ENCODE data around the gene GP2.
A peak's percentile ranks its signal among the peaks of the same experiment; 100 is the strongest.

DNA sequence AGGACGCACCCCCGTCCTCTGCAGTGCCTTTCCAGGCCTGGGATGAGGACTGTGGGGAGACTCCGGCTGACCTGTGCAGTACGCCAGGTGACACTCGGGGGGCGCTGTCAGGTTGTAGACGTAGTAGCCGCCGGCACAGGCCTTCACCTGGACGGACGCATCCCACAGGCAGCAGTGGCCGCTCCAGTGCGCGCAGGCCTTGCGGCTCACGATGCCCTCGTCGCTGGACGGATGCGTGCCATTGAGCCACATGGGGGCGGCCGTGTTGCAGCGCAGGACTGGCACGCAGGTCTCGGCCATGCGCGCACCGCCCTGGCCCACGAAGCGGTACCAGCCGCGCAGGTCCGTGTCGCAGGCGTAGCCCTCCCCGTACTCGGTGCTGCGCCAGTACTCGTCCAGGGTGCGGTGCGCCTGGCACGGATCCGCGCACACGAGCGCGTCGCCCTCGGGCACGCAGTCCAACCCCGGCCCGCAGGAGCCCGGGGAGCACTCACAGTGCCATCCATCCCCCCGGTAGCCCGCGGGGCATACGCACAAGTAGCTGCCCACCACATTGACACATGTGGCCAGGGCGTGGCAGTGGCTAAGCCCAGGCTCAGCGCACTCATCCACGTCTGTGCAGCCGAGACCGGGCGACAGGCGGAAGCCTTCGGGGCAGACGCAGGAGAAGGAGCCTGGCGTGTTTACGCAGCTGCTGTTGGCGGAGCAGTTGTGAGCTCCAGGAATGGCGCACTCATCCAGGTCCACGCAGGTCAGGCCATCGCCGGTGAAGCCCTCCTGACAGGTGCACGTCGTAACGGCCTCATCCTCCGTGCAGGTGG, 21.3 kb upstream of the GP2 start:
- TF ChIP-seq, protein P1, sequence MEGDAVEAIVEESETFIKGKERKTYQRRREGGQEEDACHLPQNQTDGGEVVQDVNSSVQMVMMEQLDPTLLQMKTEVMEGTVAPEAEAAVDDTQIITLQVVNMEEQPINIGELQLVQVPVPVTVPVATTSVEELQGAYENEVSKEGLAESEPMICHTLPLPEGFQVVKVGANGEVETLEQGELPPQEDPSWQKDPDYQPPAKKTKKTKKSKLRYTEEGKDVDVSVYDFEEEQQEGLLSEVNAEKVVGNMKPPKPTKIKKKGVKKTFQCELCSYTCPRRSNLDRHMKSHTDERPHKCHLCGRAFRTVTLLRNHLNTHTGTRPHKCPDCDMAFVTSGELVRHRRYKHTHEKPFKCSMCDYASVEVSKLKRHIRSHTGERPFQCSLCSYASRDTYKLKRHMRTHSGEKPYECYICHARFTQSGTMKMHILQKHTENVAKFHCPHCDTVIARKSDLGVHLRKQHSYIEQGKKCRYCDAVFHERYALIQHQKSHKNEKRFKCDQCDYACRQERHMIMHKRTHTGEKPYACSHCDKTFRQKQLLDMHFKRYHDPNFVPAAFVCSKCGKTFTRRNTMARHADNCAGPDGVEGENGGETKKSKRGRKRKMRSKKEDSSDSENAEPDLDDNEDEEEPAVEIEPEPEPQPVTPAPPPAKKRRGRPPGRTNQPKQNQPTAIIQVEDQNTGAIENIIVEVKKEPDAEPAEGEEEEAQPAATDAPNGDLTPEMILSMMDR (IDR thresholded peaks at IDR 0.05; ENCODE audit: low read depth, low read length, missing input control), result peak; percentile 38
- TF ChIP-seq TAF1 (conservative IDR thresholded peaks at IDR 0.05) (no peak), SP1 (IDR thresholded peaks at IDR 0.05) (no peak), EGR1 (IDR thresholded peaks at IDR 0.05; ENCODE audit: low read depth in 2 of 2) (no peak), RAD21 (IDR thresholded peaks at IDR 0.05) (peak; percentile 65 to 79), YY1 (IDR thresholded peaks at IDR 0.05) (no peak), JUND (IDR thresholded peaks at IDR 0.05) (no peak), RXRA (IDR thresholded peaks at IDR 0.05) (no peak)
- TF ChIP-seq, protein P2, sequence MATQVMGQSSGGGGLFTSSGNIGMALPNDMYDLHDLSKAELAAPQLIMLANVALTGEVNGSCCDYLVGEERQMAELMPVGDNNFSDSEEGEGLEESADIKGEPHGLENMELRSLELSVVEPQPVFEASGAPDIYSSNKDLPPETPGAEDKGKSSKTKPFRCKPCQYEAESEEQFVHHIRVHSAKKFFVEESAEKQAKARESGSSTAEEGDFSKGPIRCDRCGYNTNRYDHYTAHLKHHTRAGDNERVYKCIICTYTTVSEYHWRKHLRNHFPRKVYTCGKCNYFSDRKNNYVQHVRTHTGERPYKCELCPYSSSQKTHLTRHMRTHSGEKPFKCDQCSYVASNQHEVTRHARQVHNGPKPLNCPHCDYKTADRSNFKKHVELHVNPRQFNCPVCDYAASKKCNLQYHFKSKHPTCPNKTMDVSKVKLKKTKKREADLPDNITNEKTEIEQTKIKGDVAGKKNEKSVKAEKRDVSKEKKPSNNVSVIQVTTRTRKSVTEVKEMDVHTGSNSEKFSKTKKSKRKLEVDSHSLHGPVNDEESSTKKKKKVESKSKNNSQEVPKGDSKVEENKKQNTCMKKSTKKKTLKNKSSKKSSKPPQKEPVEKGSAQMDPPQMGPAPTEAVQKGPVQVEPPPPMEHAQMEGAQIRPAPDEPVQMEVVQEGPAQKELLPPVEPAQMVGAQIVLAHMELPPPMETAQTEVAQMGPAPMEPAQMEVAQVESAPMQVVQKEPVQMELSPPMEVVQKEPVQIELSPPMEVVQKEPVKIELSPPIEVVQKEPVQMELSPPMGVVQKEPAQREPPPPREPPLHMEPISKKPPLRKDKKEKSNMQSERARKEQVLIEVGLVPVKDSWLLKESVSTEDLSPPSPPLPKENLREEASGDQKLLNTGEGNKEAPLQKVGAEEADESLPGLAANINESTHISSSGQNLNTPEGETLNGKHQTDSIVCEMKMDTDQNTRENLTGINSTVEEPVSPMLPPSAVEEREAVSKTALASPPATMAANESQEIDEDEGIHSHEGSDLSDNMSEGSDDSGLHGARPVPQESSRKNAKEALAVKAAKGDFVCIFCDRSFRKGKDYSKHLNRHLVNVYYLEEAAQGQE (IDR thresholded peaks at IDR 0.05), result no peak
- TF ChIP-seq, protein P3, sequence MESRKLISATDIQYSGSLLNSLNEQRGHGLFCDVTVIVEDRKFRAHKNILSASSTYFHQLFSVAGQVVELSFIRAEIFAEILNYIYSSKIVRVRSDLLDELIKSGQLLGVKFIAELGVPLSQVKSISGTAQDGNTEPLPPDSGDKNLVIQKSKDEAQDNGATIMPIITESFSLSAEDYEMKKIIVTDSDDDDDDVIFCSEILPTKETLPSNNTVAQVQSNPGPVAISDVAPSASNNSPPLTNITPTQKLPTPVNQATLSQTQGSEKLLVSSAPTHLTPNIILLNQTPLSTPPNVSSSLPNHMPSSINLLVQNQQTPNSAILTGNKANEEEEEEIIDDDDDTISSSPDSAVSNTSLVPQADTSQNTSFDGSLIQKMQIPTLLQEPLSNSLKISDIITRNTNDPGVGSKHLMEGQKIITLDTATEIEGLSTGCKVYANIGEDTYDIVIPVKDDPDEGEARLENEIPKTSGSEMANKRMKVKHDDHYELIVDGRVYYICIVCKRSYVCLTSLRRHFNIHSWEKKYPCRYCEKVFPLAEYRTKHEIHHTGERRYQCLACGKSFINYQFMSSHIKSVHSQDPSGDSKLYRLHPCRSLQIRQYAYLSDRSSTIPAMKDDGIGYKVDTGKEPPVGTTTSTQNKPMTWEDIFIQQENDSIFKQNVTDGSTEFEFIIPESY (IDR thresholded peaks at IDR 0.05), result no peak
- TF ChIP-seq, protein P4, sequence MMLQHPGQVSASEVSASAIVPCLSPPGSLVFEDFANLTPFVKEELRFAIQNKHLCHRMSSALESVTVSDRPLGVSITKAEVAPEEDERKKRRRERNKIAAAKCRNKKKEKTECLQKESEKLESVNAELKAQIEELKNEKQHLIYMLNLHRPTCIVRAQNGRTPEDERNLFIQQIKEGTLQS (IDR thresholded peaks at IDR 0.05), result no peak

Measured in liver (tissue), 3 donors.